PFSK-1 (cell line): ENCODE results near the gene GALNT10.

ENCODE experiments used
- FOXP2 ChIP-seq: optimal IDR thresholded peaks from 2 replicates; pipeline ENCODE3; 2011; ENCODE audit warnings: borderline replicate concordance, control low read depth, inconsistent platforms; ENCODE audit not compliant: insufficient read depth; ENCODE audit errors: extremely low read length, extremely low read depth
- POLR2AphosphoS5 ChIP-seq: IDR thresholded peaks from 2 replicates; pipeline ENCODE4 v1.6.1; 2012; ENCODE audit warnings: low read depth, mild to moderate bottlenecking, control low read depth, low read length, moderate library complexity
- SIN3A ChIP-seq: IDR thresholded peaks from 2 replicates; pipeline ENCODE4 v1.6.1; 2012; ENCODE audit warnings: mild to moderate bottlenecking, low read length, moderate library complexity, borderline replicate concordance; ENCODE audit not compliant: insufficient read depth
- TAF1 ChIP-seq: IDR thresholded peaks from 2 replicates; pipeline ENCODE4 v1.6.1; 2012; ENCODE audit warnings: low read length, control low read depth, borderline replicate concordance; ENCODE audit not compliant: insufficient read depth
- TF ChIP-seq, protein P1 (sequence below), 2 experiments: IDR thresholded peaks; 2 replicates each; pipeline versions ENCODE4 v1.6.1 to v1.8.0; 2011 to 2012; ENCODE audit warnings: low read depth in 2 of 2, low read length in 2 of 2, control low read depth in 1 of 2, inconsistent platforms in 1 of 2, mild to moderate bottlenecking in 1 of 2, moderate library complexity in 1 of 2; ENCODE audit not compliant: insufficient read depth in 1 of 2

The GALNT10 gene

GRCh38 chr5:154313360-154314017, 123.0 kb downstream of the GALNT10 start:
- TF ChIP-seq, protein P1, sequence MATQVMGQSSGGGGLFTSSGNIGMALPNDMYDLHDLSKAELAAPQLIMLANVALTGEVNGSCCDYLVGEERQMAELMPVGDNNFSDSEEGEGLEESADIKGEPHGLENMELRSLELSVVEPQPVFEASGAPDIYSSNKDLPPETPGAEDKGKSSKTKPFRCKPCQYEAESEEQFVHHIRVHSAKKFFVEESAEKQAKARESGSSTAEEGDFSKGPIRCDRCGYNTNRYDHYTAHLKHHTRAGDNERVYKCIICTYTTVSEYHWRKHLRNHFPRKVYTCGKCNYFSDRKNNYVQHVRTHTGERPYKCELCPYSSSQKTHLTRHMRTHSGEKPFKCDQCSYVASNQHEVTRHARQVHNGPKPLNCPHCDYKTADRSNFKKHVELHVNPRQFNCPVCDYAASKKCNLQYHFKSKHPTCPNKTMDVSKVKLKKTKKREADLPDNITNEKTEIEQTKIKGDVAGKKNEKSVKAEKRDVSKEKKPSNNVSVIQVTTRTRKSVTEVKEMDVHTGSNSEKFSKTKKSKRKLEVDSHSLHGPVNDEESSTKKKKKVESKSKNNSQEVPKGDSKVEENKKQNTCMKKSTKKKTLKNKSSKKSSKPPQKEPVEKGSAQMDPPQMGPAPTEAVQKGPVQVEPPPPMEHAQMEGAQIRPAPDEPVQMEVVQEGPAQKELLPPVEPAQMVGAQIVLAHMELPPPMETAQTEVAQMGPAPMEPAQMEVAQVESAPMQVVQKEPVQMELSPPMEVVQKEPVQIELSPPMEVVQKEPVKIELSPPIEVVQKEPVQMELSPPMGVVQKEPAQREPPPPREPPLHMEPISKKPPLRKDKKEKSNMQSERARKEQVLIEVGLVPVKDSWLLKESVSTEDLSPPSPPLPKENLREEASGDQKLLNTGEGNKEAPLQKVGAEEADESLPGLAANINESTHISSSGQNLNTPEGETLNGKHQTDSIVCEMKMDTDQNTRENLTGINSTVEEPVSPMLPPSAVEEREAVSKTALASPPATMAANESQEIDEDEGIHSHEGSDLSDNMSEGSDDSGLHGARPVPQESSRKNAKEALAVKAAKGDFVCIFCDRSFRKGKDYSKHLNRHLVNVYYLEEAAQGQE (IDR thresholded peaks at IDR 0.05; ENCODE audit: insufficient read depth in 1 of 2, low read depth in 2 of 2, low read length in 2 of 2) = no peak

GRCh38 chr5:154315196-154315595, 124.7 kb downstream of the GALNT10 start:
- no peak for TF ChIP-seq SIN3A
- no peak for TF ChIP-seq FOXP2
- TF ChIP-seq, protein P1 (IDR thresholded peaks at IDR 0.05; ENCODE audit: insufficient read depth in 1 of 2, low read depth in 2 of 2, low read length in 2 of 2) = no peak
- TF ChIP-seq POLR2AphosphoS5 = no peak
- no peak for TF ChIP-seq TAF1

GRCh38 chr5:154315756-154316155, 125.2 kb downstream of the GALNT10 start:
- no peak for TF ChIP-seq FOXP2
- TF ChIP-seq TAF1 = no peak
- TF ChIP-seq, protein P1 (IDR thresholded peaks at IDR 0.05; ENCODE audit: insufficient read depth in 1 of 2, low read depth in 2 of 2, low read length in 2 of 2) = no peak
- no peak for TF ChIP-seq SIN3A
- TF ChIP-seq POLR2AphosphoS5 = no peak

DNA sequence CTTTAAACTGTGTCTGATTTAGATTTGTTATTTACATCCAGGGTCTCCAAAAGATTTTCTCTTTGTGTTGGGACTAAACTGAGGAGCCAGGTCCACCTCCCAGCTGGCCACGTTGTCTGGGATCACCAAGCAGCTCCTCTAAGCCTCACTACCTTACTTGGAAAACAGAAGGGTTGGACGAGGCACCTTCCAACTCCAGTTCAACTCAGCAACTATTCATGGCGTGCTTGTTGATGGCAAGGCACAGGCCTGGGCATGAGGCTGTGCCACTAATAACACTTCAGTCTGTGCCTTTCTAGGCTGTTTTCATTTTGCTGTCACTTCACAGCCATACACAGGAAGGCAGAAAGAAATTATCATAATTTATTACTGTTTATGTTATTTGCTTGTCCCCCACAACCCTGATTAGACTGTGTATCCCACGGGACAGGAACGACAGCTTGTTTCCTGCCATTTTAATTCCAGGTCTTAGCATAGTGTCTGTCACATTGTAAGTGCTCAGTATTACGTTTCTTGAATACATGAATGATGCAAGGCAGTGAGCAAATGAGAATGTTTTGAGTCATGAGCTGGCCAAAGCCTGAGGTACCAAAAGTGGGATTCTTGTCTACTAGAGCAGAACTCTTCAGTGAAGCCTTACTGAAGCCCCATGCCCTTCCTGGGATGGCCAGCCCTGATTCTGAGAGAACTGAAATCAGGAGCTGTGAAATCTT, 125.8 kb downstream of the GALNT10 start:
- TF ChIP-seq TAF1 = no peak

DNA sequence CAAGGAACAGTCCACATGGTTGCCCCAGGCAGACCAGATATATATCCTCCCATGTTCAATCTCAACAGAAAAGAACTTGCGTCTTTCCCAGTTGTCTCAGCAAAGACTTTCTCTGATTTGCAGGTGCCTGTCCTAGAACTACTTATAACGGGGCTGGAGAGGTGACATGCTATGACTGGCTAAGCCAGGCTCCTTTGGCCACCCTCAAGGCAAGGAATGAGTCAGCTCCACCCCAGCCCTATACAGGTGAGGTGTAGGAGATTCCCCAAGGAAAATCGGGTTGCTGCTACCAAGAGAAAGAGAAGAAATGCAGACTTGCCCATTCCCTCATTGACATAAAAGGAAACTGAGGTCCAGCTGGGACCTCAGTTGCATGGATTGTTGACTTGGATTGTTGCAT, 127.4 kb downstream of the GALNT10 start:
- TF ChIP-seq, protein P1 (IDR thresholded peaks at IDR 0.05; ENCODE audit: insufficient read depth in 1 of 2, low read depth in 2 of 2, low read length in 2 of 2) = no peak
- TF ChIP-seq POLR2AphosphoS5 (no peak), SIN3A (no peak), FOXP2 (no peak), TAF1 (no peak)
